HCT116 (cell line): ENCODE measurements around the gene DAGLB. TPM values are rescaled to one million over a fixed set of nuclear protein-coding genes. Genes with fewer than 3 reads are reported as not detected.

Experiments
- ATAC-seq: fragments of 200-7000 bp; cut with Tn5 transposase; 2 replicates; pipeline ENCODE4 v1.9.1; 2020; ENCODE audit warnings: mild to moderate bottlenecking, moderate library complexity
- BruUV-seq: library from RNA; stranded (reverse); fragments of 400-500 nt; replicated peaks from 2 replicates; lab custom pipeline; 2021; lab: Mats Ljungman, UMichigan
- CTCF ChIA-PET: fragments of 300-600 bp; sonication (Branson Sonifier 250); formaldehyde crosslinking; loops from one replicate; lab custom pipeline; 2021; ENCODE audit warnings: antibody characterized with exemption; lab: Charles Lee
- POLR2A ChIA-PET: fragments of 300-600, 350-600 bp; sonication (Branson Sonifier 250); formaldehyde crosslinking; loops from one replicate; lab custom pipeline; 2021; ENCODE audit warnings: antibody characterized with exemption; lab: Charles Lee
- RAD21 ChIA-PET, 2 experiments: fragments of 300-600 bp; sonication (Branson Sonifier 250); formaldehyde crosslinking; loops; one replicate each; lab custom pipeline; 2023; ENCODE audit warnings: low total read pairs in 2 of 2; ENCODE audit not compliant: uncharacterized antibody in 2 of 2, unreplicated experiment in 2 of 2, low non-redundant PET in 1 of 2; lab: Charles Lee
- DNase-seq: peaks from one replicate; pipeline ENCODE4 v3.0.0-alpha.2; 2010; ENCODE audit warnings: low read depth, low spot score
- H2AFZ ChIP-seq: fragments of 200-600 bp; shearing (Covaris generic), sonication (generic); 2 replicates; pipeline ENCODE4 v1.6.1; 2017; ENCODE audit warnings: low read depth, mixed run types, mixed read lengths, antibody characterized with exemption, low read length; ENCODE audit not compliant: poor library complexity, severe bottlenecking
- H3K27ac ChIP-seq: 2 replicates; pipeline ENCODE4 v1.5.1; 2012; ENCODE audit warnings: low read depth, low read length
- H3K27me3 ChIP-seq: fragments of 200-600 bp; sonication (generic); 2 replicates; pipeline ENCODE4 v1.6.1; 2016; ENCODE audit warnings: mixed run types, low read length, mixed read lengths; ENCODE audit not compliant: insufficient read depth
- H3K36me3 ChIP-seq, 2 experiments: fragments of 200-500 bp in 1 of 2; fragments of 200-600 bp in 1 of 2; sonication (Bioruptor generic) in 1 of 2; sonication (generic) in 1 of 2; 2 replicates each; pipeline versions ENCODE4 v1.5.1 to v1.6.1; 2014 to 2016; ENCODE audit warnings: low read length in 2 of 2, inconsistent platforms in 1 of 2, mixed read lengths in 1 of 2, mixed run types in 1 of 2; ENCODE audit not compliant: insufficient read depth in 2 of 2, control insufficient read depth in 1 of 2
- H3K4me1 ChIP-seq, 2 experiments: fragments of 200-600 bp in 1 of 2; sonication (generic) in 1 of 2; 2 replicates each; pipeline versions ENCODE4 v1.5.1 to v1.6.1; 2012 to 2017; ENCODE audit warnings: low read length in 2 of 2, inconsistent platforms in 1 of 2, mild to moderate bottlenecking in 1 of 2, mixed read lengths in 1 of 2, mixed run types in 1 of 2, moderate library complexity in 1 of 2; ENCODE audit not compliant: insufficient read depth in 2 of 2, control insufficient read depth in 1 of 2
- H3K4me2 ChIP-seq: fragments of 200-600 bp; sonication (generic); 2 replicates; pipeline ENCODE4 v1.6.1; 2017; ENCODE audit warnings: mixed run types, low read length, mixed read lengths
- H3K4me3 ChIP-seq, 2 experiments: fragments of 200-600 bp in 1 of 2; sonication (generic) in 1 of 2; replicated peaks in 1 of 2; 2 replicates each; pipeline ENCODE4 v1.5.1; 2011 to 2016; ENCODE audit warnings: low read length in 2 of 2, control low read depth in 1 of 2, low read depth in 1 of 2, mild to moderate bottlenecking in 1 of 2, mixed read lengths in 1 of 2, mixed run types in 1 of 2
- H3K79me2 ChIP-seq: fragments of 200-600 bp; sonication (generic); 2 replicates; pipeline ENCODE4 v1.6.1; 2017; ENCODE audit warnings: mild to moderate bottlenecking, mixed run types, low read length, moderate library complexity, mixed read lengths; ENCODE audit not compliant: insufficient read depth
- H3K9ac ChIP-seq: fragments of 200-600 bp; sonication (generic); 2 replicates; pipeline ENCODE4 v1.6.1; 2016; ENCODE audit warnings: low read length, mixed read lengths
- H3K9me2 ChIP-seq: fragments of 200-600 bp; sonication (generic), shearing (Covaris generic); 2 replicates; pipeline ENCODE4 v1.6.1; 2017; ENCODE audit warnings: mixed run types, mild to moderate bottlenecking, moderate library complexity; ENCODE audit not compliant: insufficient read depth
- H3K9me3 ChIP-seq, 2 experiments: fragments of 200-500 bp in 1 of 2; fragments of 200-600 bp in 1 of 2; sonication (Bioruptor generic) in 1 of 2; sonication (generic) in 1 of 2; 2 replicates each; pipeline ENCODE4 v1.6.1; 2014 to 2017; ENCODE audit warnings: low read length in 2 of 2, mixed read lengths in 2 of 2, inconsistent platforms in 1 of 2, low read depth in 1 of 2, mild to moderate bottlenecking in 1 of 2, mixed run types in 1 of 2, moderate library complexity in 1 of 2; ENCODE audit not compliant: control insufficient read depth in 1 of 2, insufficient read depth in 1 of 2
- H4K20me1 ChIP-seq: fragments of 200-600 bp; sonication (generic), shearing (Covaris generic); 2 replicates; pipeline ENCODE4 v1.6.1; 2017; ENCODE audit warnings: mixed run types, mild to moderate bottlenecking, moderate library complexity; ENCODE audit not compliant: insufficient read depth
- ATF3 ChIP-seq: IDR thresholded peaks from 2 replicates; pipeline ENCODE4 v1.6.1; 2012
- ELF1 ChIP-seq: IDR thresholded peaks from 2 replicates; pipeline ENCODE4 v1.6.1; 2012; ENCODE audit warnings: low read depth, borderline replicate concordance
- EZH2 ChIP-seq: fragments of 200-600 bp; sonication (generic); IDR thresholded peaks from 2 replicates; pipeline ENCODE4 v1.6.1; 2017; ENCODE audit warnings: antibody characterized with exemption, mixed run types
- EZH2phosphoT487 ChIP-seq: fragments of 200-600 bp; IDR thresholded peaks from 2 replicates; pipeline ENCODE4 v1.6.1; 2018; ENCODE audit warnings: antibody characterized with exemption, borderline replicate concordance
- JUND ChIP-seq: IDR thresholded peaks from 2 replicates; pipeline ENCODE4 v1.6.1; 2012
- POLR2A ChIP-seq: IDR thresholded peaks from 2 replicates; pipeline ENCODE4 v1.7.0; 2011; ENCODE audit warnings: borderline replicate concordance; ENCODE audit not compliant: insufficient read depth, insufficient read length; ENCODE audit errors: extremely low read depth
- POLR2AphosphoS5 ChIP-seq: IDR thresholded peaks from 2 replicates; pipeline ENCODE4 v1.6.1; 2011; ENCODE audit warnings: mild to moderate bottlenecking, low read depth, low read length, moderate library complexity
- SIN3A ChIP-seq: IDR thresholded peaks from 2 replicates; pipeline ENCODE4 v1.6.1; 2012; ENCODE audit warnings: low read depth
- SP1 ChIP-seq: IDR thresholded peaks from 2 replicates; pipeline ENCODE4 v1.6.1; 2012; ENCODE audit warnings: low read depth
- SRF ChIP-seq: IDR thresholded peaks from 2 replicates; pipeline ENCODE4 v1.6.1; 2012; ENCODE audit warnings: low read depth
- TCF7L2 ChIP-seq: IDR thresholded peaks from 2 replicates; pipeline ENCODE4 v1.7.0; 2011; ENCODE audit warnings: borderline replicate concordance, inconsistent platforms; ENCODE audit not compliant: insufficient read depth, insufficient read length; ENCODE audit errors: extremely low read depth
- YY1 ChIP-seq: IDR thresholded peaks from 2 replicates; pipeline ENCODE4 v1.6.1; 2011; ENCODE audit warnings: low read length, low read depth, moderate library complexity, mild to moderate bottlenecking; ENCODE audit not compliant: insufficient replicate concordance; ENCODE audit errors: extremely low read depth
- ZFX ChIP-seq: fragments of 450-650 bp; IDR thresholded peaks from 2 replicates; pipeline ENCODE4 v1.6.1; 2017
- ZNF274 ChIP-seq: fragments of 200-500 bp; sonication (Bioruptor generic); IDR thresholded peaks from 2 replicates; pipeline ENCODE4 v1.6.1; 2014; ENCODE audit warnings: mild to moderate bottlenecking, low read depth, low read length, inconsistent platforms
- intact Hi-C: fragments of 100-400 bp; cut with micrococcal nuclease; formaldehyde crosslinking; loops from 2 replicates; pipeline ENCODE4 v1.10.0; 2022
- total RNA-seq: library from RNA; stranded (reverse); gene quantifications from one replicate; pipeline ENCODE4 v1.2.1, GENCODE V29; 2021; ENCODE audit not compliant: unreplicated experiment
- TF ChIP-seq, protein P1 (sequence below): IDR thresholded peaks from 2 replicates; pipeline ENCODE4 v1.6.1; 2012; ENCODE audit warnings: low read depth
- TF ChIP-seq, protein P2 (sequence below): IDR thresholded peaks from 2 replicates; pipeline ENCODE4 v1.6.1; 2012

Gene DAGLB
- total RNA-seq, 1 experiment from 2014 or later: 30.2 TPM

GRCh38 chr7:6481445-6481844, 33.7 kb upstream of the DAGLB start:
- no TSS peak for BruUV-seq
- ATAC-seq (no peak), DNase-seq (no peak)
- Histone ChIP-seq H3K36me3 (peaks cover 8 to 21% of the 10 kb centered on the region in 2 experiments; a peak in 2 of 4 replicates), H3K9me2 (no peaks in the 10 kb centered on the region), H3K4me3 (no peak overlapping the region), H3K9me3 (no peaks in the 10 kb centered on the region), H3K27ac (no peak overlapping the region), H3K79me2 (peaks cover 75% of the 10 kb centered on the region), H2AFZ (no peak overlapping the region), H3K9ac (no peak overlapping the region), H3K4me2 (no peak overlapping the region), H3K4me1 (peaks cover 10 to 24% of the 10 kb centered on the region in 2 experiments), H3K27me3 (no peaks in the 10 kb centered on the region), H4K20me1 (peaks cover 28% of the 10 kb centered on the region; the same call in 1 of the 2 replicates)
- ChIA-PET POLR2A (no interaction called here), RAD21 (no interaction called here), CTCF (no interaction called here)
- intact Hi-C loops: no loop called here
- no peak for TF ChIP-seq EZH2
- TF ChIP-seq ATF3: no peak
- TF ChIP-seq POLR2AphosphoS5: no peak
- TF ChIP-seq ZNF274: no peak
- TF ChIP-seq POLR2A: no peak
- no peak for TF ChIP-seq TCF7L2
- TF ChIP-seq, protein P1, sequence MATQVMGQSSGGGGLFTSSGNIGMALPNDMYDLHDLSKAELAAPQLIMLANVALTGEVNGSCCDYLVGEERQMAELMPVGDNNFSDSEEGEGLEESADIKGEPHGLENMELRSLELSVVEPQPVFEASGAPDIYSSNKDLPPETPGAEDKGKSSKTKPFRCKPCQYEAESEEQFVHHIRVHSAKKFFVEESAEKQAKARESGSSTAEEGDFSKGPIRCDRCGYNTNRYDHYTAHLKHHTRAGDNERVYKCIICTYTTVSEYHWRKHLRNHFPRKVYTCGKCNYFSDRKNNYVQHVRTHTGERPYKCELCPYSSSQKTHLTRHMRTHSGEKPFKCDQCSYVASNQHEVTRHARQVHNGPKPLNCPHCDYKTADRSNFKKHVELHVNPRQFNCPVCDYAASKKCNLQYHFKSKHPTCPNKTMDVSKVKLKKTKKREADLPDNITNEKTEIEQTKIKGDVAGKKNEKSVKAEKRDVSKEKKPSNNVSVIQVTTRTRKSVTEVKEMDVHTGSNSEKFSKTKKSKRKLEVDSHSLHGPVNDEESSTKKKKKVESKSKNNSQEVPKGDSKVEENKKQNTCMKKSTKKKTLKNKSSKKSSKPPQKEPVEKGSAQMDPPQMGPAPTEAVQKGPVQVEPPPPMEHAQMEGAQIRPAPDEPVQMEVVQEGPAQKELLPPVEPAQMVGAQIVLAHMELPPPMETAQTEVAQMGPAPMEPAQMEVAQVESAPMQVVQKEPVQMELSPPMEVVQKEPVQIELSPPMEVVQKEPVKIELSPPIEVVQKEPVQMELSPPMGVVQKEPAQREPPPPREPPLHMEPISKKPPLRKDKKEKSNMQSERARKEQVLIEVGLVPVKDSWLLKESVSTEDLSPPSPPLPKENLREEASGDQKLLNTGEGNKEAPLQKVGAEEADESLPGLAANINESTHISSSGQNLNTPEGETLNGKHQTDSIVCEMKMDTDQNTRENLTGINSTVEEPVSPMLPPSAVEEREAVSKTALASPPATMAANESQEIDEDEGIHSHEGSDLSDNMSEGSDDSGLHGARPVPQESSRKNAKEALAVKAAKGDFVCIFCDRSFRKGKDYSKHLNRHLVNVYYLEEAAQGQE: no peak
- TF ChIP-seq, protein P2, sequence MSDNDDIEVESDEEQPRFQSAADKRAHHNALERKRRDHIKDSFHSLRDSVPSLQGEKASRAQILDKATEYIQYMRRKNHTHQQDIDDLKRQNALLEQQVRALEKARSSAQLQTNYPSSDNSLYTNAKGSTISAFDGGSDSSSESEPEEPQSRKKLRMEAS: no peak
- no peak for TF ChIP-seq ZFX
- no peak for TF ChIP-seq JUND
- no peak for TF ChIP-seq EZH2phosphoT487
- TF ChIP-seq YY1: no peak
- no peak for TF ChIP-seq SRF
- TF ChIP-seq SIN3A: no peak
- no peak for TF ChIP-seq ELF1
- TF ChIP-seq SP1: no peak
